Lower leg skin (tissue), 4 donors: ENCODE data around the gene PSG5. TPM values are rescaled to one million over a fixed set of nuclear protein-coding genes. Genes with fewer than 3 reads are reported as not detected.
"Not testable (repeated sequence)": the region's sequence is repeated elsewhere in the genome, so short reads cannot be mapped to it uniquely, and the experiment has no call there.

Experiments used
- DNase-seq, 2 donors: peaks; one replicate each; pipeline ENCODE4 v3.0.0-alpha.2; 2019; ENCODE audit warnings: low spot score in 2 of 2
- H3K4me3 ChIP-seq: fragments of 200-600 bp; sonication (generic); 2 replicates; pipeline ENCODE4 v1.5.1; 2017; ENCODE audit warnings: mild to moderate bottlenecking, low read depth; ENCODE audit not compliant: poor library complexity, severe bottlenecking
- CTCF ChIP-seq, 3 donors: fragments of 450-650 bp; IDR thresholded peaks; one replicate each; pipeline ENCODE4 v1.5.1; 2016; ENCODE audit warnings: antibody characterized with exemption in 3 of 3, mild to moderate bottlenecking in 3 of 3, moderate library complexity in 2 of 3
- POLR2A ChIP-seq, 2 donors: fragments of 450-650 bp; IDR thresholded peaks; one replicate each; pipeline ENCODE4 v1.6.1; 2016 to 2017; ENCODE audit warnings: antibody characterized with exemption in 2 of 2, mild to moderate bottlenecking in 1 of 2, moderate library complexity in 1 of 2
- WGBS, 2 donors: methylation state at CpG; one replicate each; pipeline ENCODE4 v1.1.5; 2018; 5-methylcytosine and 5-hydroxymethylcytosine counted together
- intact Hi-C: fragments of 100-400 bp; cut with DNase I; formaldehyde crosslinking; loops from one replicate; pipeline ENCODE4 v1.15.0; 2023; ENCODE audit warnings: low total_unique reads
- total RNA-seq, 4 donors: library from RNA; depleted of rRNA; stranded (reverse); fragments of >200 nt; gene quantifications; one replicate each; pipeline ENCODE4 v1.1.0, GENCODE V29; 2016

PSG5 gene
- total RNA-seq: 10 to 100 TPM in 1 of 4 donors, 1 to 10 TPM in 3; 1.5 to 11.2 (median 2.0) TPM

GRCh38 chr19:43186311-43186935, at the start of gene PSG5:
TSS of gene PSG5 (minus strand) at chr19:43186536. CDS start at chr19:43186405, 131 bp downstream.
- intact Hi-C loops, H3K4me3 ChIP-seq, DNase-seq: not testable (repeated sequence)
- WGBS, 2 donors: 68 to 89% methylated on average over 7 of the region's 7 CpGs

GRCh38 chr19:43235686-43236085, 49.4 kb upstream of the PSG5 start:
- intact Hi-C loops, DNase-seq, H3K4me3 ChIP-seq: not testable (repeated sequence)
- WGBS, 2 donors: 44% methylated on average over 3 of the region's 3 CpGs; no CpG with 5 or more reads in 1 of the 2 donors

GRCh38 chr19:43229315-43229714, 43.0 kb upstream of the PSG5 start:
- no peak overlapping the region for H3K4me3 ChIP-seq
- intact Hi-C loops: no loop called here
- no peak for DNase-seq
- 69% methylated on average over 2 of the region's 2 CpGs; no CpG with 5 or more reads in 1 of the 2 donors for WGBS, 2 donors
- TF ChIP-seq CTCF (IDR thresholded peaks at IDR 0.05) (no peak), POLR2A (IDR thresholded peaks at IDR 0.05) (no peak)

GRCh38 chr19:43228730-43229129, 42.4 kb upstream of the PSG5 start:
- H3K4me3 ChIP-seq, DNase-seq, intact Hi-C loops: not testable (repeated sequence)
- WGBS, 2 donors: 69% methylated on average over 2 of the region's 2 CpGs; no CpG with 5 or more reads in 1 of the 2 donors

- DNase-seq, intact Hi-C loops, H3K4me3 ChIP-seq: not testable (repeated sequence)
- WGBS, 2 donors: 80% methylated on average over 1 of the region's 1 CpG; no CpG with 5 or more reads in 1 of the 2 donors
Observed at GRCh38 chr19:43226986-43227385, 40.6 kb upstream of the PSG5 start.

GRCh38 chr19:43224855-43225253, 38.5 kb upstream of the PSG5 start:
- no peak for TF ChIP-seq POLR2A (IDR thresholded peaks at IDR 0.05)
- TF ChIP-seq CTCF (IDR thresholded peaks at IDR 0.05): no peak
- no peak overlapping the region for H3K4me3 ChIP-seq
- DNase-seq: no peak
- 81% methylated on average over 2 of the region's 2 CpGs; no CpG with 5 or more reads in 1 of the 2 donors for WGBS, 2 donors
- intact Hi-C loops: no loop called here

GRCh38 chr19:43224201-43224854, 38.0 kb upstream of the PSG5 start:
- intact Hi-C loops, DNase-seq, H3K4me3 ChIP-seq: not testable (repeated sequence)
- 63% methylated on average over 5 of the region's 5 CpGs; no CpG with 5 or more reads in 1 of the 2 donors for WGBS, 2 donors

- intact Hi-C loops, DNase-seq, H3K4me3 ChIP-seq: not testable (repeated sequence)
- 97% methylated on average over 11 of the region's 22 CpGs; no CpG with 5 or more reads in 1 of the 2 donors for WGBS, 2 donors
Observed at GRCh38 chr19:43221891-43222290, 35.6 kb upstream of the PSG5 start.

- H3K4me3 ChIP-seq, DNase-seq, intact Hi-C loops: not testable (repeated sequence)
- WGBS, 2 donors: 81% methylated on average over 4 of the region's 4 CpGs; no CpG with 5 or more reads in 1 of the 2 donors
Observed at GRCh38 chr19:43219136-43219535, 32.8 kb upstream of the PSG5 start.

- DNase-seq, intact Hi-C loops, H3K4me3 ChIP-seq: not testable (repeated sequence)
- 44% methylated on average over 2 of the region's 2 CpGs; no CpG with 5 or more reads in 1 of the 2 donors for WGBS, 2 donors
Observed at GRCh38 chr19:43215881-43216280, 29.5 kb upstream of the PSG5 start.
